Measurements from ENCODE around the gene RIPOR1. TPM values are rescaled to one million over a fixed set of nuclear protein-coding genes. Genes with fewer than 3 reads are reported as not detected.

RIPOR1 gene
- polyA plus RNA-seq, 1 of the 3 experiments (the other 2 are of a cell fraction), result 24.7 TPM

GRCh38 chr16:67555795-67556212, 27.2 kb downstream of the RIPOR1 start:
- Histone ChIP-seq H2AFZ (ENCODE audit: low read depth) (no peak overlapping the region), H4K20me1 (ENCODE audit: insufficient read depth) (no peaks in the 10 kb centered on the region), H3F3A (replicated peaks; ENCODE audit: insufficient read depth) (peaks cover 22% of the 10 kb centered on the region), H3K4me1 (ENCODE audit: control insufficient read depth in 1 of 2, insufficient read depth in 2 of 2, low read depth in 1 of 2, low read length in 1 of 2) (peaks cover under 1 to 11% of the 10 kb centered on the region in 2 experiments; a peak in 2 of 4 replicates), H3K4me2 (peak overlapping the region; percentile 5; the same call in 1 of the 2 replicates), H3K27ac (ENCODE audit: low read depth in 2 of 2, low read length in 1 of 2) (peak overlapping the region in 1 of 2 experiments; percentile 51; a peak in 2 of 4 replicates), H3K9me3 (no peaks in the 10 kb centered on the region), H3K36me3 (replicated peaks in 1 of 2; ENCODE audit: control insufficient read depth in 1 of 2, insufficient read depth in 2 of 2, low read length in 1 of 2) (no peaks in the 10 kb centered on the region), H3K27me3 (ENCODE audit: insufficient read depth) (no peaks in the 10 kb centered on the region), H3K9ac (no peak overlapping the region), H3K9me2 (no peaks in the 10 kb centered on the region), H3K79me2 (ENCODE audit: insufficient read depth) (peaks cover 8% of the 10 kb centered on the region; the same call in 1 of the 2 replicates), H3K4me3 (ENCODE audit: low read depth in 2 of 2, low read length in 1 of 2) (no peak overlapping the region)
- ChIA-PET POLR2A (interaction anchor here (0.5 to 1.2 kb wide), 2 partner anchors 8 to 31 kb away, joined by 3 to 5 read pairs; no protein-coding TSS in a partner anchor), CTCF (interaction anchor here (1.0 to 15.5 kb wide), 5 partner anchors 9 to 112 kb away, joined by 3 to 263 read pairs (median 16); partner anchors contain the start of gene CARMIL2)
- WGBS (ENCODE audit: low lambda C conversion rate), result 53% methylated on average over 3 of the region's 3 CpGs
- no peak for TF ChIP-seq EP300 (IDR thresholded peaks at IDR 0.05; ENCODE audit: borderline replicate concordance in 1 of 2, low read depth in 1 of 2, low read length in 1 of 2)
- TF ChIP-seq NFIC (IDR thresholded peaks at IDR 0.05; ENCODE audit: borderline replicate concordance), result no peak
- TF ChIP-seq FOSL2 (IDR thresholded peaks at IDR 0.05; ENCODE audit: borderline replicate concordance, low read depth), result peak; percentile 34; the same call in 1 of the 2 replicates
- 0 out of 2 replicates have a peak, but pooled peaks have one; percentile 29 for TF ChIP-seq JUND (IDR thresholded peaks at IDR 0.05)
- DNase-seq, result no peak

GRCh38 chr16:67558859-67559258, 30.2 kb downstream of the RIPOR1 start:
- no peak overlapping the region for H3K4me3 ChIP-seq (ENCODE audit: low read depth in 2 of 2, low read length in 1 of 2)
- no peak overlapping the region for H3K27ac ChIP-seq (ENCODE audit: low read depth in 2 of 2, low read length in 1 of 2)
- no peaks in the 10 kb centered on the region for H3K9me2 ChIP-seq
- H3K27me3 ChIP-seq (ENCODE audit: insufficient read depth), result no peaks in the 10 kb centered on the region
- peaks cover 7 to 11% of the 10 kb centered on the region in 2 experiments; a peak in 2 of 4 replicates for H3K4me1 ChIP-seq (ENCODE audit: control insufficient read depth in 1 of 2, insufficient read depth in 2 of 2, low read depth in 1 of 2, low read length in 1 of 2)
- TF ChIP-seq CHD2 (IDR thresholded peaks at IDR 0.05; ENCODE audit: low read length, partially characterized antibody) (no peak), EP300 (IDR thresholded peaks at IDR 0.05; ENCODE audit: borderline replicate concordance in 1 of 2, low read depth in 1 of 2, low read length in 1 of 2) (no peak), YY1 (IDR thresholded peaks at IDR 0.05; ENCODE audit: low read depth) (no peak), GATA2 (CRISPR knock-in tag; IDR thresholded peaks at IDR 0.05) (no peak), RXRA (IDR thresholded peaks at IDR 0.05; ENCODE audit: borderline replicate concordance, low read depth) (no peak), FOSL2 (IDR thresholded peaks at IDR 0.05; ENCODE audit: borderline replicate concordance, low read depth) (no peak), POLR2AphosphoS5 (IDR thresholded peaks at IDR 0.05; ENCODE audit: low read depth, low read length) (no peak), TEAD4 (IDR thresholded peaks at IDR 0.05; ENCODE audit: borderline replicate concordance, insufficient read depth) (no peak), USF2 (IDR thresholded peaks at IDR 0.05; ENCODE audit: borderline replicate concordance, low read depth, low read length) (no peak), EZH2phosphoT487 (IDR thresholded peaks at IDR 0.05; ENCODE audit: borderline replicate concordance, low read depth) (no peak), NFIC (IDR thresholded peaks at IDR 0.05; ENCODE audit: borderline replicate concordance) (no peak), GABPA (IDR thresholded peaks at IDR 0.05; ENCODE audit: low read depth) (no peak)
- no peak for DNase-seq
- H3K36me3 ChIP-seq (replicated peaks in 1 of 2; ENCODE audit: control insufficient read depth in 1 of 2, insufficient read depth in 2 of 2, low read length in 1 of 2), result no peaks in the 10 kb centered on the region
- no peak overlapping the region for H3K9ac ChIP-seq
- H3K79me2 ChIP-seq (ENCODE audit: insufficient read depth), result peaks cover 24% of the 10 kb centered on the region
- ChIA-PET POLR2A (interaction anchor here (0.8 kb wide), 1 partner anchor 12 kb away, joined by 3 read pairs; no protein-coding TSS in a partner anchor), CTCF (interaction anchor here (0.6 to 11.6 kb wide), 4 partner anchors 12 to 109 kb away, joined by 3 to 86 read pairs (median 12); partner anchors contain the start of gene CARMIL2)
- H4K20me1 ChIP-seq (ENCODE audit: insufficient read depth), result no peaks in the 10 kb centered on the region; the same call in 1 of the 2 replicates
- H3K4me2 ChIP-seq, result no peak overlapping the region
- WGBS (ENCODE audit: low lambda C conversion rate), result 55% methylated on average over 1 of the region's 1 CpG
- peaks cover 32% of the 10 kb centered on the region for H3F3A ChIP-seq (replicated peaks; ENCODE audit: insufficient read depth)
- no peaks in the 10 kb centered on the region for H3K9me3 ChIP-seq
- no peak overlapping the region for H2AFZ ChIP-seq (ENCODE audit: low read depth)

Data from SK-N-SH (cell line).